Thoracic aorta (tissue), 2 donors: ENCODE data around the gene IL17D. TPM values are rescaled to one million over a fixed set of nuclear protein-coding genes. Genes with fewer than 3 reads are reported as not detected.

Source experiments
- ATAC-seq: fragments of 150-250 bp; one replicate; pipeline ENCODE4 v1.8.0; 2017; ENCODE audit warnings: low read depth; ENCODE audit not compliant: insufficient number of reproducible peaks, low FRiP score
- DNase-seq: peaks from one replicate; pipeline ENCODE4 v3.0.0-alpha.2; 2020; ENCODE audit warnings: low spot score
- H3K27ac ChIP-seq, 2 donors: fragments of 200-600 bp; sonication (generic); 1 replicate in 1 of 2; 2 replicates in 1 of 2; pipeline ENCODE4 v1.5.1; 2016; ENCODE audit warnings: mild to moderate bottlenecking in 2 of 2, moderate library complexity in 2 of 2
- H3K27me3 ChIP-seq: fragments of 200-600 bp; sonication (generic); replicated peaks from 2 replicates; pipeline ENCODE4 v1.6.0; 2016; ENCODE audit warnings: mild to moderate bottlenecking; ENCODE audit not compliant: insufficient read depth
- H3K36me3 ChIP-seq: fragments of 200-600 bp; sonication (generic); one replicate; pipeline ENCODE4 v1.5.1; 2016
- H3K4me1 ChIP-seq, 2 donors: fragments of 200-600 bp; sonication (generic); 1 replicate in 1 of 2; 2 replicates in 1 of 2; pipeline versions ENCODE4 v1.5.1 to v1.6.0; 2016; ENCODE audit warnings: low read depth in 2 of 2, mild to moderate bottlenecking in 1 of 2; ENCODE audit not compliant: control insufficient read depth in 1 of 2
- H3K4me3 ChIP-seq: fragments of 200-600 bp; sonication (generic); 2 replicates; pipeline ENCODE4 v1.5.1; 2016; ENCODE audit warnings: mild to moderate bottlenecking
- H3K9me3 ChIP-seq: fragments of 200-600 bp; sonication (generic); 2 replicates; pipeline ENCODE4 v1.5.1; 2016
- CTCF ChIP-seq: fragments of 200-600 bp; sonication (generic); IDR thresholded peaks from one replicate; pipeline ENCODE4 v1.5.1; 2019; ENCODE audit warnings: antibody characterized with exemption
- total RNA-seq, 2 donors: library from RNA; depleted of rRNA; stranded (reverse); fragments of >200 nt; gene quantifications; one replicate each; pipeline versions ENCODE4 v1.1.0 to v1.2.3, GENCODE V29; 2016

The IL17D gene
- total RNA-seq, 2 donors from 2014 or later, result 6.6 to 10.3 TPM

- Histone ChIP-seq H3K27me3 (no peaks in the 10 kb centered on the region), H3K4me3 (peak overlapping the region; percentile 67), H3K9me3 (no peaks in the 10 kb centered on the region), H3K36me3 (no peaks in the 10 kb centered on the region), H3K4me1 (peaks cover 21 to 53% of the 10 kb centered on the region in 2 donors), H3K27ac (peak overlapping the region; percentile 85 to 88)
- DNase-seq (no peak), ATAC-seq (peak; percentile 18)
- TF ChIP-seq CTCF, result no peak
Observed at GRCh38 chr13:20713751-20714150, 10.3 kb downstream of the IL17D start.

- DNase-seq, result no peak
- ATAC-seq, result no peak
- Histone ChIP-seq H3K36me3 (no peaks in the 10 kb centered on the region), H3K9me3 (no peaks in the 10 kb centered on the region), H3K27me3 (no peaks in the 10 kb centered on the region), H3K4me1 (peaks cover 21 to 50% of the 10 kb centered on the region in 2 donors), H3K27ac (peak overlapping the region; percentile 85 to 88), H3K4me3 (peak overlapping the region; percentile 67)
- no peak for TF ChIP-seq CTCF
Observed at GRCh38 chr13:20714161-20714560, 10.7 kb downstream of the IL17D start.

- DNase-seq (no peak), ATAC-seq (peak; percentile 47)
- Histone ChIP-seq H3K9me3 (no peaks in the 10 kb centered on the region), H3K27ac (peak overlapping the region; percentile 85 to 88), H3K4me1 (peaks cover 17 to 44% of the 10 kb centered on the region in 2 donors), H3K27me3 (no peaks in the 10 kb centered on the region), H3K4me3 (peak overlapping the region; percentile 67), H3K36me3 (no peaks in the 10 kb centered on the region)
- TF ChIP-seq CTCF, result no peak
Observed at GRCh38 chr13:20714563-20715329, 11.2 kb downstream of the IL17D start.

- H3K4me3 ChIP-seq, result no peak overlapping the region
- no peak for ATAC-seq
- H3K27me3 ChIP-seq, result no peaks in the 10 kb centered on the region
- TF ChIP-seq CTCF, result no peak
- H3K4me1 ChIP-seq, result peaks cover 17 to 39% of the 10 kb centered on the region in 2 donors
- H3K36me3 ChIP-seq, result no peaks in the 10 kb centered on the region
- H3K9me3 ChIP-seq, result no peaks in the 10 kb centered on the region
- DNase-seq, result no peak
- peak overlapping the region; percentile 85 to 88 for H3K27ac ChIP-seq
Observed at GRCh38 chr13:20715330-20715712, 11.8 kb downstream of the IL17D start.

GRCh38 chr13:20716951-20717350 lies 13.5 kb downstream of the IL17D start:
- no peak overlapping the region for H3K27ac ChIP-seq
- ATAC-seq (no peak), DNase-seq (no peak)
- no peaks in the 10 kb centered on the region for H3K9me3 ChIP-seq
- no peaks in the 10 kb centered on the region for H3K36me3 ChIP-seq
- no peaks in the 10 kb centered on the region for H3K27me3 ChIP-seq
- peaks cover 22 to 41% of the 10 kb centered on the region in 2 donors for H3K4me1 ChIP-seq
- H3K4me3 ChIP-seq, result no peak overlapping the region
- no peak for TF ChIP-seq CTCF
